ENCODE results near the gene HSPG2.

Gene HSPG2

GRCh38 chr1:21942464-21942863 is 5.4 kb upstream of the HSPG2 start:
- Histone ChIP-seq H3K27me3 (ENCODE audit: low read length) (no peaks in the 10 kb centered on the region), H3K4me2 (ENCODE audit: low read depth, low read length, poor library complexity, severe bottlenecking) (no peak overlapping the region), H3F3A (ENCODE audit: insufficient read depth) (no peaks in the 10 kb centered on the region), H3K36me3 (ENCODE audit: low read length) (no peaks in the 10 kb centered on the region), H3K9me2 (replicated peaks; ENCODE audit: insufficient read depth, low read length) (no peaks in the 10 kb centered on the region), H3K9me3 (ENCODE audit: insufficient read depth, low read length) (no peaks in the 10 kb centered on the region), H3K9ac (ENCODE audit: low read length) (no peak overlapping the region), H2AFZ (ENCODE audit: low read depth, low read length, severe bottlenecking) (no peak overlapping the region), H3K79me2 (ENCODE audit: insufficient read depth, low read length) (no peaks in the 10 kb centered on the region), H3K27ac (ENCODE audit: low read depth, low read length) (no peak overlapping the region), H4K20me1 (ENCODE audit: low read depth, low read length) (no peaks in the 10 kb centered on the region), H3K4me3 (ENCODE audit: insufficient read depth, low read length, poor library complexity, severe bottlenecking) (no peak overlapping the region)
- TF ChIP-seq EZH2phosphoT487 (conservative IDR thresholded peaks at IDR 0.05; ENCODE audit: low read length) (no peak), CTCF (IDR thresholded peaks at IDR 0.05; ENCODE audit: insufficient read depth, low read length, poor library complexity, severe bottlenecking) (no peak)

GRCh38 chr1:21941370-21941769 is 4.3 kb upstream of the HSPG2 start:
- H3F3A ChIP-seq (ENCODE audit: insufficient read depth) = no peaks in the 10 kb centered on the region
- H3K36me3 ChIP-seq (ENCODE audit: low read length) = no peaks in the 10 kb centered on the region
- H3K9ac ChIP-seq (ENCODE audit: low read length) = no peak overlapping the region
- H3K9me3 ChIP-seq (ENCODE audit: insufficient read depth, low read length) = no peaks in the 10 kb centered on the region
- H3K9me2 ChIP-seq (replicated peaks; ENCODE audit: insufficient read depth, low read length) = no peaks in the 10 kb centered on the region
- no peak overlapping the region for H2AFZ ChIP-seq (ENCODE audit: low read depth, low read length, severe bottlenecking)
- no peaks in the 10 kb centered on the region for H3K79me2 ChIP-seq (ENCODE audit: insufficient read depth, low read length)
- H3K4me3 ChIP-seq (ENCODE audit: insufficient read depth, low read length, poor library complexity, severe bottlenecking) = no peak overlapping the region
- no peak overlapping the region for H3K4me2 ChIP-seq (ENCODE audit: low read depth, low read length, poor library complexity, severe bottlenecking)
- TF ChIP-seq CTCF (IDR thresholded peaks at IDR 0.05; ENCODE audit: insufficient read depth, low read length, poor library complexity, severe bottlenecking) (no peak), EZH2phosphoT487 (conservative IDR thresholded peaks at IDR 0.05; ENCODE audit: low read length) (no peak)
- no peaks in the 10 kb centered on the region for H3K27me3 ChIP-seq (ENCODE audit: low read length)
- H4K20me1 ChIP-seq (ENCODE audit: low read depth, low read length) = no peaks in the 10 kb centered on the region
- no peak overlapping the region for H3K27ac ChIP-seq (ENCODE audit: low read depth, low read length)

- no peaks in the 10 kb centered on the region for H3K36me3 ChIP-seq (ENCODE audit: low read length)
- H3K27me3 ChIP-seq (ENCODE audit: low read length) = no peaks in the 10 kb centered on the region
- H3K9ac ChIP-seq (ENCODE audit: low read length) = no peak overlapping the region
- H3K9me3 ChIP-seq (ENCODE audit: insufficient read depth, low read length) = no peaks in the 10 kb centered on the region
- no peak overlapping the region for H3K27ac ChIP-seq (ENCODE audit: low read depth, low read length)
- no peak for TF ChIP-seq CTCF (IDR thresholded peaks at IDR 0.05; ENCODE audit: insufficient read depth, low read length, poor library complexity, severe bottlenecking)
- no peaks in the 10 kb centered on the region for H3K9me2 ChIP-seq (replicated peaks; ENCODE audit: insufficient read depth, low read length)
- H4K20me1 ChIP-seq (ENCODE audit: low read depth, low read length) = no peaks in the 10 kb centered on the region
- H3K79me2 ChIP-seq (ENCODE audit: insufficient read depth, low read length) = no peaks in the 10 kb centered on the region
- no peak overlapping the region for H3K4me3 ChIP-seq (ENCODE audit: insufficient read depth, low read length, poor library complexity, severe bottlenecking)
- no peaks in the 10 kb centered on the region for H3F3A ChIP-seq (ENCODE audit: insufficient read depth)
- H3K4me2 ChIP-seq (ENCODE audit: low read depth, low read length, poor library complexity, severe bottlenecking) = no peak overlapping the region
- no peak overlapping the region for H2AFZ ChIP-seq (ENCODE audit: low read depth, low read length, severe bottlenecking)
Observed at GRCh38 chr1:21940492-21940891, 3.4 kb upstream of the HSPG2 start.

Data from SU-DHL-6 (cell line).